GM19397 (cell line): ENCODE results near the gene GBP4.
"Not testable (repeated sequence)": the region's sequence is repeated elsewhere in the genome, so short reads cannot be mapped to it uniquely, and the experiment has no call there.

Source experiments
- ATAC-seq: cut with Tn5 transposase; IDR thresholded peaks from one replicate; pipeline ENCODE4 v1.9.1; 2021; ENCODE audit warnings: mild to moderate bottlenecking, moderate library complexity; ENCODE audit not compliant: unreplicated experiment

Gene GBP4

GRCh38 chr1:89198491-89199072 is at the start of gene GBP4:
Gene GBP4, minus strand, starts transcription at chr1:89198942. Its CDS starts 108 bp downstream, at chr1:89198834.
- peak; percentile 42 for ATAC-seq

- no peak for ATAC-seq
These were observed 44.3 kb upstream of the GBP4 start for GRCh38 chr1:89243046-89243445.

- ATAC-seq = no peak
These were observed 22.6 kb upstream of the GBP4 start for GRCh38 chr1:89221341-89221740.

- not testable (repeated sequence) for ATAC-seq
These were observed 21.1 kb upstream of the GBP4 start for GRCh38 chr1:89219851-89220250.

GRCh38 chr1:89218941-89219340 is 20.2 kb upstream of the GBP4 start:
- not testable (repeated sequence) for ATAC-seq

- no peak for ATAC-seq
These were observed 14.6 kb upstream of the GBP4 start for GRCh38 chr1:89213347-89213746.

- ATAC-seq = no peak
These were observed 12.4 kb upstream of the GBP4 start for GRCh38 chr1:89211035-89211634.

- ATAC-seq = no peak
These were observed 7.6 kb upstream of the GBP4 start for GRCh38 chr1:89206373-89206772.

GRCh38 chr1:89203166-89203565 is 4.4 kb upstream of the GBP4 start:
- ATAC-seq = no peak

- peak; percentile 68 for ATAC-seq
These were observed 2.5 kb upstream of the GBP4 start for GRCh38 chr1:89201106-89201794.

- no peak for ATAC-seq
These were observed 1.9 kb upstream of the GBP4 start for GRCh38 chr1:89200663-89201062.

GRCh38 chr1:89199525-89200031 is 836 bp upstream of the GBP4 start:
- no peak for ATAC-seq

GRCh38 chr1:89198081-89198480 is 661 bp downstream of the GBP4 start:
- ATAC-seq = no peak

GRCh38 chr1:89195476-89195875 is 3.3 kb downstream of the GBP4 start:
- no peak for ATAC-seq

GRCh38 chr1:89191314-89191713 is 7.4 kb downstream of the GBP4 start:
- ATAC-seq = no peak

GRCh38 chr1:89190017-89190416 is 8.7 kb downstream of the GBP4 start:
- no peak for ATAC-seq

GRCh38 chr1:89179343-89179742 is 19.4 kb downstream of the GBP4 start:
- ATAC-seq = no peak

GRCh38 chr1:89176971-89177370 is 21.8 kb downstream of the GBP4 start:
- no peak for ATAC-seq

GRCh38 chr1:89175601-89176256 is 23.0 kb downstream of the GBP4 start, which contains the start of gene GBP7:
Gene GBP7, minus strand, starts transcription at chr1:89176003. Its CDS starts 4,068 bp downstream, at chr1:89171935.
- ATAC-seq = no peak

- ATAC-seq = no peak
These were observed 24.3 kb downstream of the GBP4 start for GRCh38 chr1:89174491-89174890.

GRCh38 chr1:89172468-89173143 is 26.1 kb downstream of the GBP4 start:
- no peak for ATAC-seq
